Activated T-cell treated with anti-CD3 and anti-CD28 coated beads, Interleukin-2, amount 50 U/mL, for 4 hours (primary cell): ENCODE results near the gene RAB39A. TPM values are rescaled to one million over a fixed set of nuclear protein-coding genes. Genes with fewer than 3 reads are reported as not detected.
"Not testable (repeated sequence)": the region's sequence is repeated elsewhere in the genome, so short reads cannot be mapped to it uniquely, and the experiment has no call there.

Source experiments
- ATAC-seq, 2 donors: fragments of 200-7000 bp; cut with Tn5 transposase; one replicate each; pipeline ENCODE4 v1.10.0; 2021
- DNase-seq: peaks from one replicate; pipeline ENCODE4 v3.0.0-alpha.2; 2020
- H3K27me3 Mint-ChIP-seq: one replicate; pipeline ENCODE4 v1.8.0; 2021; ENCODE audit warnings: low read depth, mixed read lengths
- H3K36me3 Mint-ChIP-seq: one replicate; pipeline ENCODE4 v1.8.0; 2022; ENCODE audit warnings: mixed read lengths; ENCODE audit not compliant: insufficient read depth
- H3K4me1 Mint-ChIP-seq: one replicate; pipeline ENCODE4 v1.8.0; 2021; ENCODE audit warnings: low read depth, mixed read lengths
- H3K4me3 Mint-ChIP-seq: one replicate; pipeline ENCODE4 v1.8.0; 2021; ENCODE audit warnings: mild to moderate bottlenecking, moderate library complexity, mixed read lengths
- H3K9me3 Mint-ChIP-seq: one replicate; pipeline ENCODE4 v1.8.0; 2021; ENCODE audit warnings: mixed read lengths
- total RNA-seq, 3 donors: library from RNA; stranded (reverse); gene quantifications; one replicate each; pipeline ENCODE4 v1.2.1, GENCODE V29; 2021

RAB39A gene, protein sequence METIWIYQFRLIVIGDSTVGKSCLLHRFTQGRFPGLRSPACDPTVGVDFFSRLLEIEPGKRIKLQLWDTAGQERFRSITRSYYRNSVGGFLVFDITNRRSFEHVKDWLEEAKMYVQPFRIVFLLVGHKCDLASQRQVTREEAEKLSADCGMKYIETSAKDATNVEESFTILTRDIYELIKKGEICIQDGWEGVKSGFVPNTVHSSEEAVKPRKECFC
- total RNA-seq: under 1 TPM in 1 of 3 donors, not detected in 2; 0.26 TPM

GRCh38 chr11:107928046-107928766 lies at the start of gene RAB39A:
TSS of gene RAB39A (plus strand) at chr11:107928448. CDS start at chr11:107928569, 121 bp downstream.
- H3K4me3 Mint-ChIP-seq: peak within 1 kb of the TSS; percentile 73
- peaks cover 13% of the 10 kb centered on the region for H3K4me1 Mint-ChIP-seq
- H3K36me3 Mint-ChIP-seq: no peaks in the 10 kb centered on the region
- DNase-seq: peak; percentile 45
- H3K27me3 Mint-ChIP-seq: peaks cover 44% of the 10 kb centered on the region
- ATAC-seq: peak; percentile 80 to 85
- H3K9me3 Mint-ChIP-seq: peaks cover 3% of the 10 kb centered on the region

GRCh38 chr11:107881471-107881870 lies 46.8 kb upstream of the RAB39A start:
- H3K9me3 Mint-ChIP-seq, ATAC-seq, H3K4me3 Mint-ChIP-seq, H3K36me3 Mint-ChIP-seq, DNase-seq, H3K4me1 Mint-ChIP-seq, H3K27me3 Mint-ChIP-seq: not testable (repeated sequence)

- DNase-seq (no peak), ATAC-seq (no peak)
- Mint-ChIP-seq H3K9me3 (no peaks in the 10 kb centered on the region), H3K4me3 (no peak overlapping the region), H3K4me1 (no peaks in the 10 kb centered on the region), H3K27me3 (peaks cover 2% of the 10 kb centered on the region), H3K36me3 (no peaks in the 10 kb centered on the region)
These were observed 46.0 kb upstream of the RAB39A start for GRCh38 chr11:107882095-107882820.

DNA sequence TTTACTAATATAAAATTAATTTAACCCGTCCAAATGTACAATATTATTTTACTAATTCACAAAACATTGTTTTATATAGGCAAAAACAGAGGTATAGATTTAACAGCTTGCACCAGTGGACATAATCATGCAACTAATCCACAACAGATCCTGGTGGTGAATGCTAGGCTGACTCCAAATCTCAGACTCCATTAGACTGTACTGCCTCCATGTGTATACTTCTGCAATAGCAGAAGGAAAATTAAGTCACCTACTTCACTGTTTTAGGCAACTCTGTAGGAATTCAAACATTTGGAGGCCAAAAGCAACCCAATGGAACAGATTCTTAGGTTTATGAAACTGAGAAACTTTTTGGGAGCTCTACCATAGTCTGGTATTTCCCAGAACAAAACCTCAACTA lies 30.0 kb upstream of the RAB39A start:
- Mint-ChIP-seq H3K4me3 (no peak overlapping the region), H3K4me1 (no peaks in the 10 kb centered on the region), H3K27me3 (peaks cover 10% of the 10 kb centered on the region), H3K9me3 (no peaks in the 10 kb centered on the region), H3K36me3 (no peaks in the 10 kb centered on the region)
- DNase-seq: no peak
- ATAC-seq: peak; percentile 55 to 62

GRCh38 chr11:107908211-107908610 lies 20.0 kb upstream of the RAB39A start:
- H3K4me1 Mint-ChIP-seq: no peaks in the 10 kb centered on the region
- ATAC-seq (no peak), DNase-seq (no peak)
- H3K36me3 Mint-ChIP-seq: no peaks in the 10 kb centered on the region
- H3K4me3 Mint-ChIP-seq: no peak overlapping the region
- H3K9me3 Mint-ChIP-seq: no peaks in the 10 kb centered on the region
- H3K27me3 Mint-ChIP-seq: peaks cover 12% of the 10 kb centered on the region

- H3K4me3 Mint-ChIP-seq, DNase-seq, H3K36me3 Mint-ChIP-seq, ATAC-seq, H3K4me1 Mint-ChIP-seq, H3K9me3 Mint-ChIP-seq: not testable (repeated sequence)
- H3K27me3 Mint-ChIP-seq: peaks cover 10% of the 10 kb centered on the region
These were observed 15.8 kb upstream of the RAB39A start for GRCh38 chr11:107912415-107912814.

- ATAC-seq (no peak), DNase-seq (no peak)
- no peak overlapping the region for H3K4me3 Mint-ChIP-seq
- H3K27me3 Mint-ChIP-seq: peaks cover 6% of the 10 kb centered on the region
- no peaks in the 10 kb centered on the region for H3K9me3 Mint-ChIP-seq
- no peaks in the 10 kb centered on the region for H3K4me1 Mint-ChIP-seq
- H3K36me3 Mint-ChIP-seq: no peaks in the 10 kb centered on the region
These were observed 13.0 kb upstream of the RAB39A start for GRCh38 chr11:107915229-107915628.

- H3K4me1 Mint-ChIP-seq: no peaks in the 10 kb centered on the region
- peak; percentile 9 for DNase-seq
- no peak for ATAC-seq
- H3K27me3 Mint-ChIP-seq: peaks cover 6% of the 10 kb centered on the region
- H3K36me3 Mint-ChIP-seq: no peaks in the 10 kb centered on the region
- no peaks in the 10 kb centered on the region for H3K9me3 Mint-ChIP-seq
- H3K4me3 Mint-ChIP-seq: no peak overlapping the region
These were observed 11.5 kb upstream of the RAB39A start for GRCh38 chr11:107916671-107917241.

DNA sequence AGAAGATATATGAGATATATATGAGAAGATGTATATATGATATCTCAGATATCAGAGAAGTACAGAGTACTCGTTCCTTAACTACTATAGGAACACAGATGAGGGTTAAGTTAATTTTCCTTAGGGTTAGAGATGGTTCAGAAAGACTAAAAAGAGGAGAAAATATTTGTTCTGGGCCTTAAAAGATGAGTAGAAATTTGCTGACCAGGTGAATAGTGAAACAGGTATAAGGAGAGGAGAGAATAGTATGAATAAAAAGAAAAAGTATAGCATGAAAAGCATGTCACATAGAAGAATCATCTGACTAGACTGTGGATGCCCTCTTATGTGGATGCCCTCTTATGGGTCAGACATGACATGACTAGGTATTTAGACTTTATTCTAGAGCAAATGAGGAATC lies 6.3 kb upstream of the RAB39A start:
- Mint-ChIP-seq H3K9me3 (no peaks in the 10 kb centered on the region), H3K4me3 (no peak overlapping the region), H3K27me3 (peaks cover 37% of the 10 kb centered on the region)

GRCh38 chr11:107923519-107923918 lies 4.7 kb upstream of the RAB39A start:
- H3K4me1 Mint-ChIP-seq, H3K9me3 Mint-ChIP-seq, H3K4me3 Mint-ChIP-seq, H3K36me3 Mint-ChIP-seq, DNase-seq, ATAC-seq: not testable (repeated sequence)
- peaks cover 46% of the 10 kb centered on the region for H3K27me3 Mint-ChIP-seq

More for the DNA sequence above, 6.3 kb upstream of the RAB39A start:
- DNase-seq (no peak), ATAC-seq (no peak)
- Mint-ChIP-seq H3K36me3 (no peaks in the 10 kb centered on the region), H3K4me1 (peaks cover under 1% of the 10 kb centered on the region)

- Mint-ChIP-seq H3K4me3 (no peak overlapping the region), H3K27me3 (peaks cover 48% of the 10 kb centered on the region), H3K9me3 (no peaks in the 10 kb centered on the region), H3K36me3 (no peaks in the 10 kb centered on the region), H3K4me1 (peaks cover 10% of the 10 kb centered on the region)
- DNase-seq (no peak), ATAC-seq (no peak)
These were observed 3.9 kb upstream of the RAB39A start for GRCh38 chr11:107924306-107924705.

GRCh38 chr11:107927559-107927958 lies 689 bp upstream of the RAB39A start:
- Mint-ChIP-seq H3K27me3 (peaks cover 48% of the 10 kb centered on the region), H3K9me3 (peaks cover 3% of the 10 kb centered on the region), H3K4me1 (peaks cover 13% of the 10 kb centered on the region), H3K4me3 (peak overlapping the region; percentile 56), H3K36me3 (no peaks in the 10 kb centered on the region)
- DNase-seq (no peak), ATAC-seq (no peak)

GRCh38 chr11:107928767-107929507 lies 689 bp downstream of the RAB39A start:
- H3K9me3 Mint-ChIP-seq: peaks cover 3% of the 10 kb centered on the region
- peaks cover 13% of the 10 kb centered on the region for H3K4me1 Mint-ChIP-seq
- H3K27me3 Mint-ChIP-seq: peaks cover 40% of the 10 kb centered on the region
- no peak for DNase-seq
- ATAC-seq: peak in 1 of 2 donors; percentile 15
- H3K4me3 Mint-ChIP-seq: peak overlapping the region; percentile 73
- H3K36me3 Mint-ChIP-seq: no peaks in the 10 kb centered on the region
